B cell (primary cell): ENCODE data around the gene DYNLT2B.

Experiments
- CTCF ChIP-seq: fragments of 200-600 bp; IDR thresholded peaks from one replicate; pipeline ENCODE4 v1.8.0; 2022; ENCODE audit warnings: antibody characterized with exemption, mild to moderate bottlenecking
- EZH2 ChIP-seq: IDR thresholded peaks from 2 replicates; pipeline ENCODE4 v1.6.1; 2012; ENCODE audit warnings: borderline replicate concordance, low read depth, mild to moderate bottlenecking, moderate library complexity, low read length; ENCODE audit not compliant: insufficient read depth, poor library complexity, severe bottlenecking

- no peak for TF ChIP-seq CTCF
- no peak for TF ChIP-seq EZH2
Measured at GRCh38 chr3:196281962-196282361, 36.1 kb downstream of the DYNLT2B start.
